ENCODE data around the gene PCGF3.
"Not testable (repeated sequence)": the region's sequence is repeated elsewhere in the genome, so short reads cannot be mapped to it uniquely, and the experiment has no call there.

The PCGF3 gene

GRCh38 chr4:726235-726787, 20.7 kb downstream of the PCGF3 start:
- no peak for DNase-seq

GRCh38 chr4:726838-727237, 21.2 kb downstream of the PCGF3 start:
- no peak for DNase-seq

- DNase-seq = no peak
Observed at GRCh38 chr4:727576-727975, 21.9 kb downstream of the PCGF3 start.

GRCh38 chr4:729336-730315, 24.0 kb downstream of the PCGF3 start:
- no peak for DNase-seq

- DNase-seq = no peak
Observed at GRCh38 chr4:730511-730910, 24.9 kb downstream of the PCGF3 start.

GRCh38 chr4:730946-731904, 25.6 kb downstream of the PCGF3 start:
- DNase-seq = not testable (repeated sequence)

- DNase-seq = not testable (repeated sequence)
Observed at GRCh38 chr4:731954-732353, 26.3 kb downstream of the PCGF3 start.

GRCh38 chr4:732486-732885, 26.9 kb downstream of the PCGF3 start:
- no peak for DNase-seq

GRCh38 chr4:732911-733630, 27.4 kb downstream of the PCGF3 start:
- no peak for DNase-seq

GRCh38 chr4:733631-733980, 28.0 kb downstream of the PCGF3 start:
- no peak for DNase-seq

- DNase-seq = no peak
Observed at GRCh38 chr4:734075-734474, 28.4 kb downstream of the PCGF3 start.

- no peak for DNase-seq
Observed at GRCh38 chr4:734951-735350, 29.3 kb downstream of the PCGF3 start.

- no peak for DNase-seq
Observed at GRCh38 chr4:735583-735982, 30.0 kb downstream of the PCGF3 start.

GRCh38 chr4:736561-736960, 30.9 kb downstream of the PCGF3 start:
- not testable (repeated sequence) for DNase-seq

- DNase-seq = no peak
Observed at GRCh38 chr4:738781-739280, 33.2 kb downstream of the PCGF3 start.

- no peak for DNase-seq
Observed at GRCh38 chr4:739569-739968, 33.9 kb downstream of the PCGF3 start.

GRCh38 chr4:740011-740410, 34.4 kb downstream of the PCGF3 start:
- no peak for DNase-seq

GRCh38 chr4:740656-741282, 35.1 kb downstream of the PCGF3 start:
- DNase-seq = no peak

- DNase-seq = no peak
Observed at GRCh38 chr4:742096-742741, 36.6 kb downstream of the PCGF3 start.

GRCh38 chr4:742742-743311, 37.2 kb downstream of the PCGF3 start:
- DNase-seq = no peak
